ENCODE results near the gene ENPP6. TPM values are rescaled to one million over a fixed set of nuclear protein-coding genes. Genes with fewer than 3 reads are reported as not detected.

Gene ENPP6
- total RNA-seq, 1 experiment from 2014 or later, result not detected

DNA sequence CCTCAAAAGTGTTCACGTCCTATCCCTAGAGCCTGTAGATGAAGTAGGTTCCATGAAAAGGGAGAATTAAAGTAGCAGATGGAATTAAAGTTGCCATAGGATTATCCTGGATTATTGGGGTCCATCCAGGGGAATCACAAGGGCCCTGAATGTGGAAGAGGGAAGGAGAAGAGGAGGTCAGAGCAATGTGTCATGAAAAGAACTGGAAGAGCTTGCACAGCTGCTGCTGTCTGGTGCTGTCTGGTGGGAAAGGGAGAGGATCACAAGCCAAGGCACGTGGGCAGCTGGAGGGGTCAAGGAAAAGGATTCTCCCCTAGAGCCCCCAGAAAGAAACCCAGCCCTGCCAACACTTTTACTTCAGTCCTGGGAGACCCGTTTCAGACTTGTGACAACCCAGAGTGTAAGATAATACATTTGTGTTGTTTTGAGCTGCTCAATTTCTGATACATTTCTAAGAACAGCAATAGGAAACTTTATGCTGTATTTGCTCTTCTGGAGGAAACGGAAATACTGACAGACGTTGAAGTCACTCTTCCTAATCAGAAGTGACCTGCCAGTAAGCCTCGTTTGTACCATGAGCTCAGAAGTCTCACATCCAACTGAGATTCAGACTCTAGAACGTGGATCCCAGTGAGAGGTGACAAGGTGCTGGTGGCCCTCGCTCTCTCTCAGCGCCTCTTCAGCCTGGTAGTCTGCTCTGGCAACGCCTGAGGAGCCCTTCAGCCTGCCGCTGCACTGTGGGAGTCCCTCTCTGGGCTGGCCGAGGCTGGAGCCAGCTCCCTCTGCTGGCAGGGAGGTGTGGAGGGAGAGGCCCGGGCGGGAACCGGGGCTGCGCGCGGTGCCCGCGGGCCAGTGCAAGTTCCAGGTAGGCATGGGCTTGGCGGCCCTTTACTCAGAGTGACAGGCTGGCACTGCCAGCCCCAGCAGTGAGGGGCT lies 34.7 kb upstream of the ENPP6 start:
- Histone ChIP-seq H3F3A (ENCODE audit: low read length, unreplicated experiment) (no peaks in the 10 kb centered on the region), H4K20me1 (ENCODE audit: low read length) (no peaks in the 10 kb centered on the region), H2AFZ (ENCODE audit: low read length) (no peak overlapping the region), H3K4me3 (ENCODE audit: low read length) (no peak overlapping the region), H3K9me3 (ENCODE audit: low read length) (no peaks in the 10 kb centered on the region), H3K27ac (ENCODE audit: low read length) (no peak overlapping the region), H3K9ac (ENCODE audit: low read length) (no peak overlapping the region), H3K4me2 (ENCODE audit: low read length) (no peak overlapping the region), H3K9me2 (replicated peaks; ENCODE audit: low read length) (no peaks in the 10 kb centered on the region), H3K4me1 (ENCODE audit: insufficient read depth, low read length) (no peaks in the 10 kb centered on the region), H3K36me3 (ENCODE audit: low read depth, low read length) (no peaks in the 10 kb centered on the region), H3K27me3 (ENCODE audit: low read length) (no peaks in the 10 kb centered on the region), H3K79me2 (ENCODE audit: low read length) (no peaks in the 10 kb centered on the region)
- intact Hi-C loops (cut with micrococcal nuclease), result no loop called here
- DNase-seq (no peak), ATAC-seq (no peak)
- TF ChIP-seq EZH2phosphoT487 (IDR thresholded peaks at IDR 0.05; ENCODE audit: borderline replicate concordance, low read length), result no peak
- no peak for TF ChIP-seq EZH2 (IDR thresholded peaks at IDR 0.05; ENCODE audit: low read length, unreplicated experiment)
- no peak; the same call in 1 of the 2 replicates for TF ChIP-seq CTCF (conservative IDR thresholded peaks at IDR 0.05; ENCODE audit: low read depth, low read length)
- POLR2A ChIA-PET (ENCODE audit: unreplicated experiment), result no interaction called here
- BruUV-seq (replicated peaks), result no TSS peak
- CTCF ChIA-PET, result no interaction called here

DNA sequence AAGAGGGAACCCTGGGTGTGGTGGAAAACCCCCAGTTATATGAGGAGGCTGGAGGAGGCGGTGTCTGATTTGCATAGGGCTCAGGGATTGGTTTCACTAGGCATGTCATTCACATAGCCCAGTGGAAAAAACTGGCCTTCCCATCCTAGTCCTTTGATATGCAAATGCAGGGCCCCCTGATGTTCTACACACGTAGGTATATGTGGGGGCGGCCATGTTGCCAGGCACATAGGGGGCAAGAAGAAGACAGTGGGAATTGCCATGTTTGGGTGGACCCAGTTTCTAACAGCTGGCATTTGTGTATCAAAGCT lies 34.0 kb upstream of the ENPP6 start:
- no peaks in the 10 kb centered on the region for H3K9me3 ChIP-seq (ENCODE audit: low read length)
- H2AFZ ChIP-seq (ENCODE audit: low read length), result no peak overlapping the region
- CTCF ChIA-PET, result no interaction called here
- TF ChIP-seq EZH2phosphoT487 (IDR thresholded peaks at IDR 0.05; ENCODE audit: borderline replicate concordance, low read length) (no peak), CTCF (conservative IDR thresholded peaks at IDR 0.05; ENCODE audit: low read depth, low read length) (no peak), EZH2 (IDR thresholded peaks at IDR 0.05; ENCODE audit: low read length, unreplicated experiment) (no peak)
- H3K9ac ChIP-seq (ENCODE audit: low read length), result no peak overlapping the region
- DNase-seq, result no peak
- no peaks in the 10 kb centered on the region for H3K36me3 ChIP-seq (ENCODE audit: low read depth, low read length)
- H3K4me3 ChIP-seq (ENCODE audit: low read length), result no peak overlapping the region
- no peaks in the 10 kb centered on the region for H3K4me1 ChIP-seq (ENCODE audit: insufficient read depth, low read length)
- H3K4me2 ChIP-seq (ENCODE audit: low read length), result no peak overlapping the region
- ATAC-seq, result no peak
- intact Hi-C loops (cut with micrococcal nuclease), result loop anchor here (1.0 kb wide), 1 partner anchor 411 kb away; no protein-coding TSS in a partner anchor
- H4K20me1 ChIP-seq (ENCODE audit: low read length), result no peaks in the 10 kb centered on the region
- H3F3A ChIP-seq (ENCODE audit: low read length, unreplicated experiment), result no peaks in the 10 kb centered on the region
- H3K27ac ChIP-seq (ENCODE audit: low read length), result no peak overlapping the region
- POLR2A ChIA-PET (ENCODE audit: unreplicated experiment), result no interaction called here
- H3K79me2 ChIP-seq (ENCODE audit: low read length), result no peaks in the 10 kb centered on the region
- no peaks in the 10 kb centered on the region for H3K9me2 ChIP-seq (replicated peaks; ENCODE audit: low read length)
- H3K27me3 ChIP-seq (ENCODE audit: low read length), result no peaks in the 10 kb centered on the region
- no TSS peak for BruUV-seq (replicated peaks)

Data from PC-3 (cell line).